Keratinocyte (primary cell): Measurements from ENCODE around the gene SDK1.

Source experiments
- CTCF ChIP-seq, 3 experiments: IDR thresholded peaks in 1 of 3; conservative IDR thresholded peaks in 1 of 3; optimal IDR thresholded peaks in 1 of 3; 2 replicates in 2 of 3; 3 replicates in 1 of 3; pipeline versions ENCODE3 to v1.5.1; 2011; ENCODE audit warnings: low read length in 3 of 3, mild to moderate bottlenecking in 3 of 3, moderate library complexity in 2 of 3, control low read depth in 1 of 3, inconsistent platforms in 1 of 3; ENCODE audit not compliant: insufficient read depth in 2 of 3; ENCODE audit errors: extremely low read depth in 1 of 3
- EZH2 ChIP-seq: IDR thresholded peaks from one replicate; pipeline ENCODE4 v1.6.1; 2012; ENCODE audit warnings: inconsistent platforms, mild to moderate bottlenecking, low read length, moderate library complexity

GRCh38 chr7:3696113-3696512, 395.1 kb downstream of the SDK1 start:
- no peak for TF ChIP-seq CTCF (optimal IDR thresholded peaks at IDR 0.05 in 1 of 3, IDR thresholded peaks at IDR 0.05 in 1 of 3, conservative IDR thresholded peaks at IDR 0.05 in 1 of 3; ENCODE audit: extremely low read depth in 1 of 3, insufficient read depth in 2 of 3, low read length in 3 of 3)
- TF ChIP-seq EZH2 = no peak
